ENCODE results near the gene PRRX2.

DNA sequence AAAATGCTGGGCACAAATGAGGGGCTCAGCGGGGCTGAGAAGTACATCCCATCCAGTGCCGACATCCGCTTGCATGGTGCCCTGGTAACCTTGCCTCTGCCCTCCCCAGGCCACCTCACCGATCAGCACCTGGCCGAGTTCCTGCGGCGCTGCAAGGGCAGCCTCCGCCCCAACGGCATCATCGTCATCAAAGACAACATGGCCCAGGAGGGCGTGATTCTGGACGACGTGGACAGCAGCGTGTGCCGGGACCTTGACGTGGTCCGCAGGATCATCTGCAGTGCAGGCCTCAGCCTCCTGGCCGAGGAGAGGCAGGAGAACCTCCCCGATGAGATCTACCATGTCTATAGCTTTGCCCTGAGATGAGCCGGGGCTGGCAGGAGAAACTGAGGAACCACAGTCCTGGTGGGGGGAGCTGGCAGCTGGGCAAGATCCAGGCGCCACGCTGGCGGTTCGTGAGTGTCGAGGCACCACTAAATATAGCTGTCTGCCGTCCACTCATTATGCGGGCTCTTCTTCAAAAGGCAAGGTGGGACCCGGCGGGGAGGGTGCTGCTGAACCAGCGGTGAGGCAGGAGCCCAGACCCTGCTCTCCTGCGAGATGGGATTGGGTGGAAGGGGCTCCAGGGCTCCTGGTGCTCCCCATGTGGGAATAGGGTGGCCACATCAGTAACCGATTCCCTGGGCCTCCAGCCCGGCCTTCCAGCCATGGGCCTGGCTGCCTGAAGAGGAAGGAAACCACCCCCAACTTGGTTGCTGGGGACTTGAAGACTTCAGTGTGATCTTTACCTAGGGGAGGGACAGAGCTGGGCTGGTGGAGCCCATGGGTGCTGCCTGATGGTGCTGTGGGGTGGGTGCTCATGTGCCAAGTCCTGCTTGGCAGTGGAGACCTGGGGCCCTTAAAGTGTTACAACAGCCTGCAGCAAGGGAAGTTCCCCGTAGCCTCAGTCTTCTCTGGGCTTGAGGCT, 30.1 kb upstream of the PRRX2 start:
- TF ChIP-seq, protein P1, sequence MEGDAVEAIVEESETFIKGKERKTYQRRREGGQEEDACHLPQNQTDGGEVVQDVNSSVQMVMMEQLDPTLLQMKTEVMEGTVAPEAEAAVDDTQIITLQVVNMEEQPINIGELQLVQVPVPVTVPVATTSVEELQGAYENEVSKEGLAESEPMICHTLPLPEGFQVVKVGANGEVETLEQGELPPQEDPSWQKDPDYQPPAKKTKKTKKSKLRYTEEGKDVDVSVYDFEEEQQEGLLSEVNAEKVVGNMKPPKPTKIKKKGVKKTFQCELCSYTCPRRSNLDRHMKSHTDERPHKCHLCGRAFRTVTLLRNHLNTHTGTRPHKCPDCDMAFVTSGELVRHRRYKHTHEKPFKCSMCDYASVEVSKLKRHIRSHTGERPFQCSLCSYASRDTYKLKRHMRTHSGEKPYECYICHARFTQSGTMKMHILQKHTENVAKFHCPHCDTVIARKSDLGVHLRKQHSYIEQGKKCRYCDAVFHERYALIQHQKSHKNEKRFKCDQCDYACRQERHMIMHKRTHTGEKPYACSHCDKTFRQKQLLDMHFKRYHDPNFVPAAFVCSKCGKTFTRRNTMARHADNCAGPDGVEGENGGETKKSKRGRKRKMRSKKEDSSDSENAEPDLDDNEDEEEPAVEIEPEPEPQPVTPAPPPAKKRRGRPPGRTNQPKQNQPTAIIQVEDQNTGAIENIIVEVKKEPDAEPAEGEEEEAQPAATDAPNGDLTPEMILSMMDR (conservative IDR thresholded peaks at IDR 0.05 in 1 of 2, IDR thresholded peaks at IDR 0.05 in 1 of 2; ENCODE audit: extremely low read depth in 1 of 2, insufficient read depth in 1 of 2, low read depth in 1 of 2, low read length in 2 of 2), result no peak
- no peak for TF ChIP-seq EZH2 (IDR thresholded peaks at IDR 0.05; ENCODE audit: borderline replicate concordance, low read length)

Measured in mammary epithelial cell (primary cell).